Thyroid gland (tissue), 4 donors: ENCODE results near the gene PPP4R1. TPM values are rescaled to one million over a fixed set of nuclear protein-coding genes. Genes with fewer than 3 reads are reported as not detected.

Experiments
- DNase-seq, 2 donors: peaks; one replicate each; pipeline ENCODE4 v3.0.0-alpha.2; 2019
- H3K27ac ChIP-seq, 3 donors: fragments of 200-600 bp; sonication (generic); 1 replicate in 2 of 3; 2 replicates in 1 of 3; pipeline ENCODE4 v1.5.1; 2016 to 2019; ENCODE audit warnings: mild to moderate bottlenecking in 1 of 3, moderate library complexity in 1 of 3
- H3K27me3 ChIP-seq: fragments of 200-600 bp; sonication (generic); one replicate; pipeline ENCODE4 v1.5.1; 2019
- H3K36me3 ChIP-seq, 2 donors: fragments of 200-600 bp; sonication (generic); one replicate each; pipeline ENCODE4 v1.5.1; 2016 to 2019
- H3K4me1 ChIP-seq, 2 donors: fragments of 200-600 bp; sonication (generic); one replicate each; pipeline ENCODE4 v1.5.1; 2017 to 2019
- H3K4me3 ChIP-seq, 3 donors: fragments of 200-600 bp; sonication (generic); replicated peaks in 1 of 3; 1 replicate in 2 of 3; 2 replicates in 1 of 3; pipeline ENCODE4 v1.5.1; 2016; ENCODE audit warnings: mild to moderate bottlenecking in 1 of 3
- H3K9me3 ChIP-seq: fragments of 200-600 bp; sonication (generic); one replicate; pipeline ENCODE4 v1.5.1; 2017
- CTCF ChIP-seq, 6 experiments: fragments of 200-600 bp in 3 of 6; fragments of 450-650 bp in 3 of 6; sonication (generic) in 3 of 6; IDR thresholded peaks; one replicate each; pipeline ENCODE4 v1.5.1; 2016 to 2019; ENCODE audit warnings: antibody characterized with exemption in 6 of 6, mild to moderate bottlenecking in 2 of 6, inconsistent platforms in 1 of 6, moderate library complexity in 1 of 6
- POLR2A ChIP-seq, 2 donors: fragments of 450-650 bp; IDR thresholded peaks; one replicate each; pipeline ENCODE4 v1.6.1; 2017; ENCODE audit warnings: antibody characterized with exemption in 2 of 2, mild to moderate bottlenecking in 2 of 2, moderate library complexity in 1 of 2
- WGBS, 2 donors: methylation state at CpG; one replicate each; pipeline ENCODE4 v1.1.5; 2017; 5-methylcytosine and 5-hydroxymethylcytosine counted together
- intact Hi-C: fragments of 100-400 bp; cut with DNase I; formaldehyde crosslinking; loops from one replicate; pipeline ENCODE4 v1.15.1; 2023
- total RNA-seq, 4 donors: library from RNA; depleted of rRNA; stranded (reverse); fragments of >200 nt; gene quantifications; one replicate each; pipeline ENCODE4 v1.2.3, GENCODE V29; 2016

Gene PPP4R1
- total RNA-seq, 4 donors from 2014 or later, result 95.5 to 170 (median 110) TPM

GRCh38 chr18:9545029-9545428, 69.3 kb downstream of the PPP4R1 start:
- no peaks in the 10 kb centered on the region for H3K9me3 ChIP-seq
- H3K4me1 ChIP-seq, result no peaks in the 10 kb centered on the region
- H3K27me3 ChIP-seq, result no peaks in the 10 kb centered on the region
- intact Hi-C loops, result no loop called here
- H3K4me3 ChIP-seq, result no peak overlapping the region
- H3K36me3 ChIP-seq, result peaks cover 31 to 37% of the 10 kb centered on the region in 2 donors
- WGBS, 2 donors, result 87 to 88% methylated on average over 5 of the region's 5 CpGs
- no peak for DNase-seq
- TF ChIP-seq POLR2A (IDR thresholded peaks at IDR 0.05), result no peak
- TF ChIP-seq CTCF (IDR thresholded peaks at IDR 0.05), result no peak
- H3K27ac ChIP-seq, result no peak overlapping the region

- Histone ChIP-seq H3K9me3 (no peaks in the 10 kb centered on the region), H3K4me1 (no peaks in the 10 kb centered on the region), H3K27ac (no peak overlapping the region), H3K4me3 (no peak overlapping the region), H3K27me3 (no peaks in the 10 kb centered on the region), H3K36me3 (peaks cover 20 to 26% of the 10 kb centered on the region in 2 donors)
- DNase-seq, result no peak
- 85 to 91% methylated on average over 4 of the region's 4 CpGs for WGBS, 2 donors
- TF ChIP-seq CTCF (IDR thresholded peaks at IDR 0.05) (no peak), POLR2A (IDR thresholded peaks at IDR 0.05) (no peak)
- intact Hi-C loops, result no loop called here
Measured at GRCh38 chr18:9542924-9543323, 71.4 kb downstream of the PPP4R1 start.

GRCh38 chr18:9539938-9540337, 74.4 kb downstream of the PPP4R1 start:
- 70 to 86% methylated on average over 8 of the region's 8 CpGs for WGBS, 2 donors
- Histone ChIP-seq H3K4me3 (no peak overlapping the region), H3K36me3 (peaks cover 24 to 25% of the 10 kb centered on the region in 2 donors), H3K27me3 (no peaks in the 10 kb centered on the region), H3K9me3 (no peaks in the 10 kb centered on the region), H3K4me1 (no peaks in the 10 kb centered on the region), H3K27ac (no peak overlapping the region)
- intact Hi-C loops, result no loop called here
- DNase-seq, result no peak
- no peak for TF ChIP-seq POLR2A (IDR thresholded peaks at IDR 0.05)
- TF ChIP-seq CTCF (IDR thresholded peaks at IDR 0.05), result no peak

- intact Hi-C loops, result no loop called here
- WGBS, 2 donors, result 97 to 99% methylated on average over 6 of the region's 6 CpGs
- H3K36me3 ChIP-seq, result peaks cover 30 to 31% of the 10 kb centered on the region in 2 donors
- H3K27ac ChIP-seq, result no peak overlapping the region
- no peak overlapping the region for H3K4me3 ChIP-seq
- no peaks in the 10 kb centered on the region for H3K4me1 ChIP-seq
- H3K9me3 ChIP-seq, result no peaks in the 10 kb centered on the region
- no peak for TF ChIP-seq CTCF (IDR thresholded peaks at IDR 0.05)
- no peak for TF ChIP-seq POLR2A (IDR thresholded peaks at IDR 0.05)
- DNase-seq, result no peak
- H3K27me3 ChIP-seq, result no peaks in the 10 kb centered on the region
Measured at GRCh38 chr18:9539283-9539682, 75.1 kb downstream of the PPP4R1 start.

GRCh38 chr18:9537677-9538076, 76.7 kb downstream of the PPP4R1 start:
- TF ChIP-seq CTCF (IDR thresholded peaks at IDR 0.05) (no peak), POLR2A (IDR thresholded peaks at IDR 0.05) (no peak)
- H3K4me1 ChIP-seq, result no peaks in the 10 kb centered on the region
- peaks cover 42% of the 10 kb centered on the region in 2 donors for H3K36me3 ChIP-seq
- WGBS, 2 donors, result 86 to 90% methylated on average over 6 of the region's 6 CpGs
- intact Hi-C loops, result no loop called here
- no peak for DNase-seq
- no peaks in the 10 kb centered on the region for H3K27me3 ChIP-seq
- H3K9me3 ChIP-seq, result no peaks in the 10 kb centered on the region
- H3K4me3 ChIP-seq, result no peak overlapping the region
- no peak overlapping the region for H3K27ac ChIP-seq
